Measurements from ENCODE around the gene TCEAL5. TPM values are rescaled to one million over a fixed set of nuclear protein-coding genes. Genes with fewer than 3 reads are reported as not detected.
"Not testable (repeated sequence)": the region's sequence is repeated elsewhere in the genome, so short reads cannot be mapped to it uniquely, and the experiment has no call there.

The TCEAL5 gene
- polyA plus RNA-seq, 1 donor from 2014 or later: 2.4 TPM

DNA sequence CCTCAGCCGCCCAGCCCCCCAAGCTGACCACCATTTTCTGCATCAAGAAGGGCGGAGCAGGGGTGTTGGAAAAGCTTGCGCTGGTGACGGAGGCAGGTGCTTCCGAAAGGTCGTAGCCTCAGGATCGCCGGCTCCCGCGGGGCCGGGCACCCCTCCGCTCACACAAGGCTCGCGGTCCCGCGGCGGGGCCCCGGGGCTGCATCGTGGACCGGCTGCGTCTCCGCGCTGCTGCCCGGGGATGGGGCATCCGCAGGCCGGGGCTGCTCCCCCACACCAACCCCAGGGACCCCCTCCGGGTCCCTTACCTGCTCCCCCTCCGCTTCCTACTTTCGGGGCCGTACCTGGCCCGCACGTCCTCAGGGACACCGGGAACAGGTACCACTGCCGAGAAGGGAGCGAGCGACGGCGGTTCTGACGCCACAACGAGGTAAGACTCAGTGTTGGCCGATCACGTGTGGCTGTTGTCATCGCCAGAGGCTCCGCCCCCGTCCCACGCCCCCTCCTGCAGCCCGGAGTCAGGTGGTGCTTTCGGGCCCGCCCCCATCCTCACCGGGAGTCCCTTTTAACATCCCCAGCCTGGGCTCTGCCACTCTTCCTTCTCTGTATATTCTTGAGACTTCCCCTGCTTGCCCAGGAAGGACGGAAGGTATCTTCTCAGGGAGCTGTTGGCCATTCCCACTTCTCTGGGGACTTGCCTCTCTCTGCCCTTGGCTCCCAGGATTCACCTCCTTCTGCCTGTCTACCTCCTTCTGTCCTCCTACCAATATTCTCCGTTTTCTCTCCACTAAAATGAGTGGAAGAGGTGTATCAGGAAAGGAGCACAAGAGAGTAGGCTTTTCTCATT, 34.2 kb upstream of the TCEAL5 start, which contains the start of gene BEX2:
TSS of gene BEX2 (minus strand) at position 436 of the 844 bp plus-strand sequence. CDS start 1,014 bp downstream, outside the sequence.
- TF ChIP-seq RAD21 (conservative IDR thresholded peaks at IDR 0.05) (no peak), MXI1 (conservative IDR thresholded peaks at IDR 0.05; ENCODE audit: poor library complexity, severe bottlenecking) (peak; percentile 50), POLR2AphosphoS5 (IDR thresholded peaks at IDR 0.05) (peak; percentile 99), EP300 (conservative IDR thresholded peaks at IDR 0.05; ENCODE audit: poor library complexity, severe bottlenecking) (no peak), SMC3 (conservative IDR thresholded peaks at IDR 0.05; ENCODE audit: poor library complexity) (no peak), EZH2 (IDR thresholded peaks at IDR 0.05; ENCODE audit: borderline replicate concordance, insufficient read depth, low read length, poor library complexity, severe bottlenecking) (no peak), TAF1 (IDR thresholded peaks at IDR 0.05; ENCODE audit: low read depth) (peak; percentile 91)
- TF ChIP-seq, protein P1, sequence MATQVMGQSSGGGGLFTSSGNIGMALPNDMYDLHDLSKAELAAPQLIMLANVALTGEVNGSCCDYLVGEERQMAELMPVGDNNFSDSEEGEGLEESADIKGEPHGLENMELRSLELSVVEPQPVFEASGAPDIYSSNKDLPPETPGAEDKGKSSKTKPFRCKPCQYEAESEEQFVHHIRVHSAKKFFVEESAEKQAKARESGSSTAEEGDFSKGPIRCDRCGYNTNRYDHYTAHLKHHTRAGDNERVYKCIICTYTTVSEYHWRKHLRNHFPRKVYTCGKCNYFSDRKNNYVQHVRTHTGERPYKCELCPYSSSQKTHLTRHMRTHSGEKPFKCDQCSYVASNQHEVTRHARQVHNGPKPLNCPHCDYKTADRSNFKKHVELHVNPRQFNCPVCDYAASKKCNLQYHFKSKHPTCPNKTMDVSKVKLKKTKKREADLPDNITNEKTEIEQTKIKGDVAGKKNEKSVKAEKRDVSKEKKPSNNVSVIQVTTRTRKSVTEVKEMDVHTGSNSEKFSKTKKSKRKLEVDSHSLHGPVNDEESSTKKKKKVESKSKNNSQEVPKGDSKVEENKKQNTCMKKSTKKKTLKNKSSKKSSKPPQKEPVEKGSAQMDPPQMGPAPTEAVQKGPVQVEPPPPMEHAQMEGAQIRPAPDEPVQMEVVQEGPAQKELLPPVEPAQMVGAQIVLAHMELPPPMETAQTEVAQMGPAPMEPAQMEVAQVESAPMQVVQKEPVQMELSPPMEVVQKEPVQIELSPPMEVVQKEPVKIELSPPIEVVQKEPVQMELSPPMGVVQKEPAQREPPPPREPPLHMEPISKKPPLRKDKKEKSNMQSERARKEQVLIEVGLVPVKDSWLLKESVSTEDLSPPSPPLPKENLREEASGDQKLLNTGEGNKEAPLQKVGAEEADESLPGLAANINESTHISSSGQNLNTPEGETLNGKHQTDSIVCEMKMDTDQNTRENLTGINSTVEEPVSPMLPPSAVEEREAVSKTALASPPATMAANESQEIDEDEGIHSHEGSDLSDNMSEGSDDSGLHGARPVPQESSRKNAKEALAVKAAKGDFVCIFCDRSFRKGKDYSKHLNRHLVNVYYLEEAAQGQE (IDR thresholded peaks at IDR 0.05; ENCODE audit: borderline replicate concordance): peak; percentile 88
- TF ChIP-seq, protein P2, sequence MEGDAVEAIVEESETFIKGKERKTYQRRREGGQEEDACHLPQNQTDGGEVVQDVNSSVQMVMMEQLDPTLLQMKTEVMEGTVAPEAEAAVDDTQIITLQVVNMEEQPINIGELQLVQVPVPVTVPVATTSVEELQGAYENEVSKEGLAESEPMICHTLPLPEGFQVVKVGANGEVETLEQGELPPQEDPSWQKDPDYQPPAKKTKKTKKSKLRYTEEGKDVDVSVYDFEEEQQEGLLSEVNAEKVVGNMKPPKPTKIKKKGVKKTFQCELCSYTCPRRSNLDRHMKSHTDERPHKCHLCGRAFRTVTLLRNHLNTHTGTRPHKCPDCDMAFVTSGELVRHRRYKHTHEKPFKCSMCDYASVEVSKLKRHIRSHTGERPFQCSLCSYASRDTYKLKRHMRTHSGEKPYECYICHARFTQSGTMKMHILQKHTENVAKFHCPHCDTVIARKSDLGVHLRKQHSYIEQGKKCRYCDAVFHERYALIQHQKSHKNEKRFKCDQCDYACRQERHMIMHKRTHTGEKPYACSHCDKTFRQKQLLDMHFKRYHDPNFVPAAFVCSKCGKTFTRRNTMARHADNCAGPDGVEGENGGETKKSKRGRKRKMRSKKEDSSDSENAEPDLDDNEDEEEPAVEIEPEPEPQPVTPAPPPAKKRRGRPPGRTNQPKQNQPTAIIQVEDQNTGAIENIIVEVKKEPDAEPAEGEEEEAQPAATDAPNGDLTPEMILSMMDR (IDR thresholded peaks at IDR 0.05; ENCODE audit: poor library complexity, severe bottlenecking): no peak
- peak within 1 kb of the TSS; percentile 76 for H3K4me2 ChIP-seq (ENCODE audit: low read length)
- H3K36me3 ChIP-seq (ENCODE audit: insufficient read depth, low read length): no peaks in the 10 kb centered on the region
- H4K20me1 ChIP-seq (ENCODE audit: insufficient read depth): no peaks in the 10 kb centered on the region
- peaks cover 3% of the 10 kb centered on the region for H3K79me2 ChIP-seq (replicated peaks; ENCODE audit: insufficient read depth, low read length)
- H3K27ac ChIP-seq (ENCODE audit: low read length): peak within 1 kb of the TSS; percentile 80
- H3K27me3 ChIP-seq (ENCODE audit: insufficient read depth, low read depth, low read length): no peaks in the 10 kb centered on the region
- no peaks in the 10 kb centered on the region for H3K9me2 ChIP-seq (ENCODE audit: insufficient read depth, low read length)
- no peaks in the 10 kb centered on the region for H3F3A ChIP-seq (ENCODE audit: insufficient read depth, low read length, poor library complexity, severe bottlenecking)
- peak within 1 kb of the TSS; percentile 93 for H3K9ac ChIP-seq (ENCODE audit: low read length)
- no peaks in the 10 kb centered on the region for H3K9me3 ChIP-seq (ENCODE audit: low read length)
- peak within 1 kb of the TSS; percentile 33 for H2AFZ ChIP-seq (ENCODE audit: low read depth, low read length)
- H3K4me3 ChIP-seq (ENCODE audit: low read length): peak within 1 kb of the TSS; percentile 85

DNA sequence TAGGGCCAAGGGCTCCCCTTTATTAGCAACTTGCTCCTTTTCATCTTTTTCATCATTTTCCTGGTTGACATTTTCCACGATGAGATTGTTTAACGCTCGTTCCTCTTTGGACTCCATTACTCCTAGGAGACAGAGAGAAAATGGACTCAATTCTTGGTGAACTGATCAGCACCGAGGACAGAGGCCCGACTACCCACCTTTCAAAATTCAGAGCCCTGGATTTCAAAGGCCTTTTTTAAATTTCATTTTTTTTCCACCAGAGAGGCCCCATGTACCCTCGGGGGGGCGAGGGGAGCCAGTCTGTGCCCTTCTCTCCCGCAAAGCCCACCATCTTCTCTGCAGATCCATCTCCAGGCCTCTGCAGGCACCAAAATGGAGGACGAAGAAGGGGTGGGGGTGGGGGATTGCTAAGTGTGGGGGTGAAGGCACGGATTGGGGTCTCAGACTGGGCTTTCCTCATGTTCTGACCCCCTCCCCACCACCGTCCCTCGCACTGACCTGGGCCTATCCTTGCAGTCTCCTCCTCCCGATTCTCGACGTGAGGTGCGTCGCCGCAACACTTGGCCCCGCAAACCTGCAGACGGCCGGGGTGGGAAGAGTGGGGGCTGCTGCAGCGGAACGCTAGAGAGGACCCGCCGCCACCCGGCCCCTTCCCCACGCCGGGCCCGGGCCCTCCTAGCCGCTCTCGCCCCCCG, 33.5 kb upstream of the TCEAL5 start:
- H3K4me2 ChIP-seq (ENCODE audit: low read length): peak overlapping the region; percentile 76
- H3K9me2 ChIP-seq (ENCODE audit: insufficient read depth, low read length): no peaks in the 10 kb centered on the region
- peak overlapping the region; percentile 80 for H3K27ac ChIP-seq (ENCODE audit: low read length)
- no peaks in the 10 kb centered on the region for H3F3A ChIP-seq (ENCODE audit: insufficient read depth, low read length, poor library complexity, severe bottlenecking)
- H3K9me3 ChIP-seq (ENCODE audit: low read length): no peaks in the 10 kb centered on the region
- H2AFZ ChIP-seq (ENCODE audit: low read depth, low read length): peak overlapping the region; percentile 33
- no peaks in the 10 kb centered on the region for H3K27me3 ChIP-seq (ENCODE audit: insufficient read depth, low read depth, low read length)
- peak overlapping the region; percentile 93 for H3K9ac ChIP-seq (ENCODE audit: low read length)
- peak; percentile 3 for TF ChIP-seq TAF1 (IDR thresholded peaks at IDR 0.05; ENCODE audit: low read depth)
- TF ChIP-seq SMC3 (conservative IDR thresholded peaks at IDR 0.05; ENCODE audit: poor library complexity): no peak
- TF ChIP-seq, protein P1 (IDR thresholded peaks at IDR 0.05; ENCODE audit: borderline replicate concordance): peak; percentile 15
- no peak for TF ChIP-seq MXI1 (conservative IDR thresholded peaks at IDR 0.05; ENCODE audit: poor library complexity, severe bottlenecking)
- no peak for TF ChIP-seq RAD21 (conservative IDR thresholded peaks at IDR 0.05)
- peaks cover 3% of the 10 kb centered on the region for H3K79me2 ChIP-seq (replicated peaks; ENCODE audit: insufficient read depth, low read length)
- no peaks in the 10 kb centered on the region for H4K20me1 ChIP-seq (ENCODE audit: insufficient read depth)
- peak overlapping the region; percentile 85 for H3K4me3 ChIP-seq (ENCODE audit: low read length)
- no peaks in the 10 kb centered on the region for H3K36me3 ChIP-seq (ENCODE audit: insufficient read depth, low read length)

GRCh38 chrX:103305666-103306065, 29.1 kb upstream of the TCEAL5 start:
- H3K9ac ChIP-seq (ENCODE audit: low read length); H3K9me2 ChIP-seq (ENCODE audit: insufficient read depth, low read length); H3K27ac ChIP-seq (ENCODE audit: low read length); H3F3A ChIP-seq (ENCODE audit: insufficient read depth, low read length, poor library complexity, severe bottlenecking); H3K79me2 ChIP-seq (replicated peaks; ENCODE audit: insufficient read depth, low read length); H3K4me3 ChIP-seq (ENCODE audit: low read length); H2AFZ ChIP-seq (ENCODE audit: low read depth, low read length); H3K4me2 ChIP-seq (ENCODE audit: low read length); H3K9me3 ChIP-seq (ENCODE audit: low read length); H4K20me1 ChIP-seq (ENCODE audit: insufficient read depth); H3K27me3 ChIP-seq (ENCODE audit: insufficient read depth, low read depth, low read length); H3K36me3 ChIP-seq (ENCODE audit: insufficient read depth, low read length): not testable (repeated sequence)

Data from neural cell (in vitro differentiated cells).